ENCODE measurements around the gene C8G.

C8G gene

DNA sequence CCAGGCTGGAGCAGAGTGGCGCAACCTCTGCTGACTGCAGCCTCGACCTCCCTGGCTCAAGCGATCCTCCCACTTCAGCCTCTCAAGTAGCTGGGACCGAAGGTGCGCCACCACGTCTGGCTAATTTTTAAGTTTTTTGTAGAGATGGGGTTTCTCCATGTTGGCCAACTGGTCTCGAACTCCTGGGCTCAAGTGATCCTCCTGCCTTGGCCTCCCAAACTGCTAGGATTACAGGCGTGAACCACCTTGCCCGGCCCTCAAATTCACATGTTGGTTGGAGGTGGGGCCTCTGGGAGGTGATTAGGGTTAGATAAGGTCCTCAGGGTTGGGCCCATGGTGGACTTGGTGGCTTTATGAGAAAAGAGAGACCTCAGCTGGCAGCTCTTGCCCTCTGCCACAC is 17.1 kb downstream of the C8G start:
- Mint-ChIP-seq H3K27me3 (no peaks in the 10 kb centered on the region), H3K27ac (no peak overlapping the region), H3K4me1 (ENCODE audit: low read depth) (peaks cover 32% of the 10 kb centered on the region), H3K4me3 (no peak overlapping the region), H3K36me3 (ENCODE audit: low read depth) (no peaks in the 10 kb centered on the region), H3K9me3 (no peaks in the 10 kb centered on the region)

DNA sequence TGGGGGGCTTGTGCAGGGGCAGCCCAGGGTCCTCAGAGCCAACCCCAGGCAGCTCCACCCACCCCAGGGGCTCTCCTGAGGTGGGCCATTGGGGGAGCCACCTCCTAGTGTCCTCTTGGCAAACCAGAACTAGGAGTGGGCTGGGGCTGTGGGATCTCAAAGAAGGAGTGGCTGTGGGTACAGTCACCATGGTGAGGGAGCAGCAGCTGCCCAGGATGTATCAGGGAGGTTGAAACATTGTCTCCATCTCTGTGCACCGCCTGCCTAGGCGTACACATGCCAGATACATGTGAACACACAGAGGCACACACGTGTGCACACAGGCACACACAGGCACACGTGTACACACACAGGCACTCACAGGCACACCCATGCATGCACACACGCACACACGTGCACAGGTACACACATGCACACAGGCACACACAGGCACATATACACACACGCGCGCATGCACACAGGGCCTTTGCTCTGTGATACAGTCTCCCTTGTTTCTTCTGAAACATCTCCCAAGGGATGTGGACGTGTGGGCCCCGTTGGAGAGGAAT is 17.7 kb downstream of the C8G start:
- no peak overlapping the region for H3K27ac Mint-ChIP-seq
- H3K36me3 Mint-ChIP-seq (ENCODE audit: low read depth), result no peaks in the 10 kb centered on the region
- peaks cover 32% of the 10 kb centered on the region for H3K4me1 Mint-ChIP-seq (ENCODE audit: low read depth)
- no peaks in the 10 kb centered on the region for H3K9me3 Mint-ChIP-seq
- no peak overlapping the region for H3K4me3 Mint-ChIP-seq
- no peaks in the 10 kb centered on the region for H3K27me3 Mint-ChIP-seq

DNA sequence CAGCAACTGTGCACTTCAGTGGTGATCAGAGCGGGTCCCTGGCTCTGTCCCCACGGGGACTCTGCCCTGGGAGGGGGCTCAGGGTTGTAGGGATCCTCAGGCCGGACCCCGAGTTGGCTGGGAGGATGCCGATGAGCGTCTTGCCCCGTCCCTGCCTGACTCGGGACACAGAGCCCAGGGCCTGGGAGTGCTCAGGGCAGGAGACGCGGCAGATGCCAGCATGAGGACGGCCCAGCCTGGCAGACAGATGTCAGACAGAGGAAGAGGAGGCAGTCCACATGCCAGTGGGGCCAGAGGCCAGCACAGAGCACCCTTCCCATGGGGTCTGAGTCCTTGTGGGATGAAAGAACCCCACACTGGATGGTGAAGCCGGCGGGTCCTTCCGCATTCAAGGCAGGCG is 18.3 kb downstream of the C8G start:
- no peaks in the 10 kb centered on the region for H3K36me3 Mint-ChIP-seq (ENCODE audit: low read depth)
- H3K4me1 Mint-ChIP-seq (ENCODE audit: low read depth), result peaks cover 32% of the 10 kb centered on the region
- H3K27me3 Mint-ChIP-seq, result no peaks in the 10 kb centered on the region
- no peaks in the 10 kb centered on the region for H3K9me3 Mint-ChIP-seq
- no peak overlapping the region for H3K27ac Mint-ChIP-seq
- no peak overlapping the region for H3K4me3 Mint-ChIP-seq

DNA sequence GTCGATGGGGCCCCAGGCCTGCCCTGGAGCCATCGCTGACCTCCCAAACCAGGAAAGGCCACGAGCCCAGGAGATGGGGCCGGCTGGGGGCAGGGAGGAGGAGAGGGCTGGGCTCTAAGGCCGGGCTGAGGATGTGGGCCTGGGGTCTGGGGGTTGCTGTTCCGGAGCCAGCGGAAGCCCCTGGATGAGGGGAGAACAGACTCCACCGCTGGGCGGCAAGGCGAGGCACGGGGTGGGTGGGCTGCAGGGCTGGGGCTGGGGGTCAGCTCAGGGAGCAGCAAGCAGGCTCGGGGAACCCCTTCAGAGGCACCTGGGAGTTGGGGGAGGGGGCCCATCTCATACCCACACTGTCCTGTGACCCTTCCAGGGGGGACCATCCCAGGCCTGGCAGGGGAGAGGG is 18.7 kb downstream of the C8G start:
- H3K36me3 Mint-ChIP-seq (ENCODE audit: low read depth), result no peaks in the 10 kb centered on the region
- H3K4me3 Mint-ChIP-seq, result no peak overlapping the region
- H3K4me1 Mint-ChIP-seq (ENCODE audit: low read depth), result peaks cover 32% of the 10 kb centered on the region
- no peaks in the 10 kb centered on the region for H3K9me3 Mint-ChIP-seq
- no peak overlapping the region for H3K27ac Mint-ChIP-seq
- H3K27me3 Mint-ChIP-seq, result no peaks in the 10 kb centered on the region

DNA sequence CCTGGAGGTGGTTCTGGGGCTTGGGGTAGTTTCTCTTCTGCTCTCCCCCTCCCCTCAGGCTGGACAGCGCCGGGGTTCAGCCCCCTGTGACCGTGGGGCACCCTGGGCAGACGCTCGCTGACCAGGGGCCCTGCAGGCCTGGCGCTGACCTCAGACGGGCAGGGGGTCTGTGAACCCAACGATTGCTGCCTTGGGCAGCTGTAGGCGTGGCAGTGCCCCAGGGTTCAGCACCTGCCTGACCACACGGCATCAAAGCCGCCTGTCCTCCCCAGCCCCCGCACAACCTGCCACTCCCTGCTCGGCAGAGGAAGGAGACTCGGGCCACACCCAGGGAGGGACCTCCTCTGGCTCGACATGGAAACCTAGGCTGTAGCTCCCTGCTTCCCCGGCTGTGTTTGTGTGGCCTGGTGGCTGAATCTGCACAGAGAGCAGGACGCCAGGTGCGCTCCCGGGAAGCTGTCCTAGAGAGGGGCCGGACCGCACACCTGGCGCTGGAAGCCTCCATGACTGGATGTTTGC is 19.2 kb downstream of the C8G start:
- no peak overlapping the region for H3K27ac Mint-ChIP-seq
- peaks cover 32% of the 10 kb centered on the region for H3K4me1 Mint-ChIP-seq (ENCODE audit: low read depth)
- H3K9me3 Mint-ChIP-seq, result no peaks in the 10 kb centered on the region
- no peaks in the 10 kb centered on the region for H3K36me3 Mint-ChIP-seq (ENCODE audit: low read depth)
- no peak overlapping the region for H3K4me3 Mint-ChIP-seq
- no peaks in the 10 kb centered on the region for H3K27me3 Mint-ChIP-seq

DNA sequence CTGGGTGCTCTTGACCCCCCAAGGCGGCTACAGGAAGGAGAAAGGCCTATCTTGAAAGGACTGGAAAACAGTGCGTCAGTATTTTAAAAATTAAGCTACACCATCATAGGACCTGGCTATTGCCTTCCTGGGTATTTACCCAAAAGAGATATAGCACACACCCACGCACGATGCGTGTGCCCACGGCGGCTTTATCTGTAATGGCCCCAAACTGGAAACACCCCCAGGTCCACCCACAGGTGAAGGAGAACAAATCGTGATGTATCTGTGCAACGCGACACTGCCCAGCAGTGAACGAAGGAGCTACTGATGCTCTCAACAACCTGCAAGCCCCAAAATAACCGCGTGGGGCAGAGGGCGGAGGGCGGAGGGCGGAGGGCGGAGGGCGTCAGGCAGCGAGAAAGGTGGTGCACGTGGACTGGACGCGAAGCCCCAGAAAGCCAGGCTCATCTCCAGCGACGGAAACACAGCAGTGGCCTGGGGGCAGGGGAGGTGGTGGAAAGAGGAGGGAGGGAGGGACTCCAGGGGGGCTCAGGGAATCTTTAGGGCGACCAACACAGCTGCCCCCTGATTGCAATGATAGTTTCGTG is 19.9 kb downstream of the C8G start:
- Mint-ChIP-seq H3K4me1 (ENCODE audit: low read depth) (peaks cover 32% of the 10 kb centered on the region), H3K27ac (no peak overlapping the region), H3K27me3 (no peaks in the 10 kb centered on the region), H3K9me3 (no peaks in the 10 kb centered on the region), H3K4me3 (no peak overlapping the region), H3K36me3 (ENCODE audit: low read depth) (no peaks in the 10 kb centered on the region)

DNA sequence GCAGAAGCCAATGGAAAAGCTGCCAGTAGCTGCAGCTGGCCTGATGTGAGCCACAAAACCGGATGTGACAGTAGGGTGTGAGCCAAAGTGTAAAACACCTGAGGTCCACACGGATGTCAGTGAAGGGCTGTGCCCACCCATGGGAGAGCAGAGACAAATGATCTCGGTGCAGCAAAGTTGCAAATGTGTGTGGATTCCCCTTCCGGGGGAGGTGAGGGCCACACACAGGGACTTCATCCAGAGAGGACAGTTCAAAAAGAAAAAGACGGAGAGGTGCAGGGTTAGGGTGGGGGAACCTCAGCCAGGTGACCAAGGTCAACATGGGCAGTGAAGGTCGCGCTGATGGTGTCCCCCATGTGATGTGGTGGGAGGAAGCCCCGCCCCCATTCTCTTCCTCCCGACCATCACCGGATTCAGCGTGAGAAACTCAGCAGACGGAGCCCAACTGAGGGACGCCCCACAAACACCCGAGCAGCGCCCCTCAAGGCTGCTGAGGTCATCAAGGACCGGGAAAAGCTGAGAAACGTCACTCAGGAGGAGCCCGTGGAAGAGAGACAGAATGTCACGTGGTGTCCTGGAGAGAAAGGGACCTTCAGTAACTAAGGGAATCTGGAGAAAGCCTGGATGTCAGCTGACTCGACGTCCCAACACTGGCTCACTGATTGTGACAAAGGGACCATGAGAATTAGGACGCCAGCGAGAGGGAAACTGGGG is 20.9 kb downstream of the C8G start:
- no peaks in the 10 kb centered on the region for H3K27me3 Mint-ChIP-seq

DNA sequence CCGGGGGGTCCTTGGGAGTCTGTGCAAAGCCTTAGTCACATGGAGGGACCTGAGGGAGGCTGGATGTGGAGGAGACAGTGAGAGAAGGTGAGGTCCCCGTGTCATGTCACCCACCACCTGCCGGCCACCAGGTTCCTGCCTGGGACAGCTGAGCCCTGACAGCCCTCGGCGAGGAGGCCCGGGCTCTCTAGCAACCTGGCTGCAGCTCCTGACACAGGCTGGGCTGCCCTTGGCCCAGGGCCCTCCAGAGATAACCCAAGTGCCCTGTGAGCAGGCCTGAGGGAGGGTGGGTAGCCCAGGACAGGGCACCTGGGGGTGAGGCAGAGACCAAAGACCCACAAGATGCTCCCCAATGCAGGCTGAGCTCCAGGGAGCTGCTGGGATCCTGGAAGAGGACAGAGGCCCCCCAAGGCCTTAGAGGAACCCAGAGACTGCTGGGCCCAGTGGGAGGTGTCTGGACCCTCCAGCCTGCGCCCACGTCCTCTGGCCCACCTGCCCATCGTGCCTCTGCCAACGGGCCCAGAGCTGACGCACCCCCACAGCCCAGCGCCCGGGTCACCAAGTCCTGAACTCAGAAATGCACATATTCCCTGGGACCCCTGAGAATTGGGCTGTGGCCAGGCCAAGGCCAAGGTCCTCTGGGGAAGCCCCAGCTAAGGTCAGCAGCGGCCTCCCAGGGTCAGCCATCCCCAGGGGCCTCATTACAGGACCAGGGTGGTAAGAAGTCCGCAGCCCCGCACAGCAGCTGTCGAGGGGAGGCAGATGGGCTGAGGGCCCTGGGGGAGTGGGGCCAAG is 23.5 kb downstream of the C8G start:
- Mint-ChIP-seq H3K27me3 (no peaks in the 10 kb centered on the region), H3K4me1 (ENCODE audit: low read depth) (peaks cover 19% of the 10 kb centered on the region), H3K9me3 (no peaks in the 10 kb centered on the region), H3K4me3 (no peak overlapping the region), H3K36me3 (ENCODE audit: low read depth) (no peaks in the 10 kb centered on the region), H3K27ac (no peak overlapping the region)

More for the DNA sequence above, 20.9 kb downstream of the C8G start:
- Mint-ChIP-seq H3K36me3 (ENCODE audit: low read depth) (no peaks in the 10 kb centered on the region), H3K9me3 (no peaks in the 10 kb centered on the region), H3K4me3 (peak overlapping the region; percentile 36), H3K27ac (peak overlapping the region; percentile 72), H3K4me1 (ENCODE audit: low read depth) (peaks cover 25% of the 10 kb centered on the region)

DNA sequence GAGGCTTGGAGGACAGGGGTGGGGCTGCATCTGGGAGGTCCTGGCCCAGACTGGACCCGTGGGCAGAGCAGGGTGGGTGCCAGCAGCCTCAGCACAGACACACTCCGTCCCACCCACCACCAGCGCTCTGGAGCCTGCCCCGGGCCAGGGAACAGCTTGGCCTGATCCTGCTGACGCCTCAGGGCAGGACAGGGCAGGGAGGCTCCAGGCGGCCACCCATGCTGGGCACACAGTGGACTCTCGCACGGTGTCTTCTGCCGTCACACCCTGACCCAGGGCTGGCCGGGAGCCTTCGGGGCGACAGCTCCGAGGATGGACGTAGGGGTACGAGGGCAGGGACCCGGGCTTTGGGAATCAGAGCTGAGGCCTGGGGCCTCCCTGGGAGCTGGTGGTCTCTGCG is 24.1 kb downstream of the C8G start:
- Mint-ChIP-seq H3K4me1 (ENCODE audit: low read depth) (peaks cover 19% of the 10 kb centered on the region), H3K9me3 (no peaks in the 10 kb centered on the region), H3K27me3 (no peaks in the 10 kb centered on the region), H3K36me3 (ENCODE audit: low read depth) (no peaks in the 10 kb centered on the region), H3K27ac (no peak overlapping the region), H3K4me3 (no peak overlapping the region)

DNA sequence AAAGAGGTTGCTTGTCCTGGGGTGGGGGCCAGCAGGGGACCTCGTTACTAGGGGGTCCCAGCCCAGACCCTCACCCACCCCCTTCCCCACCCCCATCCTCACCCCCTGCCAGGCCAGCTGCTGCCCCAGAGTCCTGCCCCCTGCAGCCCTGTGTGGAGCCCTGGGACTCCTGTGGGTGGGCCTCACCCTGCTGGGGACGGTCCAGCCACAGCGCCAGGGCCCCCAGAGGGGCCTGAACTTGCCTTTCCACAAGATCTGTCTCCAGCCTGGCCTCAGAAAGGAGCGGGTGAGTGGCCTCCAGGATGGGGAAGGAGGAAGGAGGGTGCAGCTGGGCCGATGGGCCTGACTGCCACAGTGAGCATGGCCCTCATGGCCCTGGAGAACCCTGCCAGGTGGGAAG is 24.7 kb downstream of the C8G start:
- H3K4me1 Mint-ChIP-seq (ENCODE audit: low read depth), result peaks cover 14% of the 10 kb centered on the region
- no peaks in the 10 kb centered on the region for H3K27me3 Mint-ChIP-seq
- H3K4me3 Mint-ChIP-seq, result no peak overlapping the region
- no peak overlapping the region for H3K27ac Mint-ChIP-seq
- H3K36me3 Mint-ChIP-seq (ENCODE audit: low read depth), result no peaks in the 10 kb centered on the region
- H3K9me3 Mint-ChIP-seq, result no peaks in the 10 kb centered on the region

DNA sequence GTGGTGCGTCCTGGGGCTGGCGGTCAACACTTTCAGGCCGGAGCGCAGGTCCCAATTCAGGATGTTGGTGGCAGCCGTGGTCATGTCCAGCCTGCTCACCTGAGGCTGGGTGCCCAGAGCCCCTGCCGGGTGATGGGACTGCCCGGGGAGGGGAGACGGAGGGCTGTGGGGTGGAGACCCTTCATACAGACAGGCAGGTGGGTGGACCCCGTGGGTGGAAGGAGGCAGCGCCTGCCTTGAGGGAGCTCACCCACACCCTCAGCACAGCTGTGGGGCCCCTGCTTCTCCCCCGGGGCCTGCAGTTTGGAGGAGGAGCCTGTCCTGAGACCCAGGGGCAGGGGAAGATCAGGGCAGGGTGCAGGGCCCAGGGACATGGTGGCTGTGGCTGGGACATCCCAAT is 25.3 kb downstream of the C8G start:
- Mint-ChIP-seq H3K9me3 (no peaks in the 10 kb centered on the region), H3K36me3 (ENCODE audit: low read depth) (no peaks in the 10 kb centered on the region), H3K4me1 (ENCODE audit: low read depth) (peaks cover 17% of the 10 kb centered on the region), H3K4me3 (no peak overlapping the region), H3K27ac (no peak overlapping the region), H3K27me3 (no peaks in the 10 kb centered on the region)

DNA sequence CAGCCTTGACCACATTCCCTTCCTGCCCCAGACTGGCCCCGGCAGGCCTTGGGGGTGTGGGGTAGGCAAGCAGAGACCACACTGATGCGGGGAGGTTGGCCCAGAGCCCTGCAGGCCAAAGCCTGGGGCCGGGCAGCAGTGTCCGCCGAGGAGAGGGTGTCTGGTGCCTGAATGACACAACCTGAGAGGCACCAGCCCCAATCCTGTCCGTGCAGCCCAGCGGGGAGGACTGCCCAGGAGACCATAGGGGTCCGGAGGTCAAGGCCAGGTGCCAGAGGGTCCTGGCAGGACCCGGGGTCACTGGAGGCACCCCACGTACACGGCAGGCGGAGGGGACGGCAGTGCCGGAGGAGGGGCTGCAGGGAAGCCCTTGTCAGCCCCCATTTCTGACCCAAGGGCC is 26.7 kb downstream of the C8G start:
- H3K36me3 Mint-ChIP-seq (ENCODE audit: low read depth), result no peaks in the 10 kb centered on the region
- no peaks in the 10 kb centered on the region for H3K9me3 Mint-ChIP-seq
- no peak overlapping the region for H3K27ac Mint-ChIP-seq
- peaks cover 17% of the 10 kb centered on the region for H3K4me1 Mint-ChIP-seq (ENCODE audit: low read depth)
- H3K27me3 Mint-ChIP-seq, result no peaks in the 10 kb centered on the region
- no peak overlapping the region for H3K4me3 Mint-ChIP-seq

DNA sequence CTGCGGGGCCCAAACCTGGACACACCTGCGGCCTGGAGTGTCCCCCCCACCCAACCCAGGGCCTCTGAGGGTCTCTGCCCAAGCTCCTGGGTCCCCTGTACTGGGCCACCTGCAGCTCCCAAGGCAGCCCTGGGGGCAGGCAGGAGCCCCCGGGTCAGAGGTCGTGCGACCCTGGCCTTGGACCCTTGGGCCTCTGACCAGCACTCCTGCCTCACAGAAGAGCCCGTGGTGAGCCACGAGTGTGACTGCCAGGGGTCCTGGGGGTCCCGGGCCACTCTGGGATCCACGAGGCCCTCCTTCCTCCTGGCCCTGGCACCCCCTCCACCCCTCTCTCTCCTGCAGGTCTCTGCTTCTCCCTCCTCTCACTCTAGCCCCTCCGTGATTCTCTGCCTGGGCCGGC is 27.3 kb downstream of the C8G start:
- Mint-ChIP-seq H3K27ac (no peak overlapping the region), H3K9me3 (no peaks in the 10 kb centered on the region), H3K27me3 (no peaks in the 10 kb centered on the region), H3K4me3 (no peak overlapping the region), H3K36me3 (ENCODE audit: low read depth) (no peaks in the 10 kb centered on the region), H3K4me1 (ENCODE audit: low read depth) (peaks cover 17% of the 10 kb centered on the region)

DNA sequence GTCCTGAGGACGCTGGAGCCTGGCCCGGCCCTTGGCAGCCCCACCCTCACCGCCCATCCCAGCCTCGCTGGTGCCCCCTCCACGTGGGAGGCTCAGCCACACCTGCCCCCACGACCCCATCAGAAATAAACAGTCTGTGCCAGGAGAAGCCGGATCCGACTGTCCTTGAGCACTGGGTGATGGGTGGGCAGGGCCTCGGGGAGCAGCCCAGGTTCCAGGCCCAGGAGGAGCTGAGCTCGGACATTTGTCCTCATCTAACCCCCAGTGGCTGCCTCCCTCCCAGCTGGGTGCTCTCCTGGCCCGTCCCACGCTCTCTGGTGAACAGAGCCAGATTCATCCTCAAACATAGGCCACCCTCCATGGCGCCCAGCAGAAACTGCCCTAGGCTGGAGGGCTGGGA is 27.7 kb downstream of the C8G start:
- Mint-ChIP-seq H3K27ac (no peak overlapping the region), H3K27me3 (no peaks in the 10 kb centered on the region), H3K9me3 (no peaks in the 10 kb centered on the region), H3K36me3 (ENCODE audit: low read depth) (no peaks in the 10 kb centered on the region), H3K4me3 (no peak overlapping the region), H3K4me1 (ENCODE audit: low read depth) (peaks cover 17% of the 10 kb centered on the region)

All from stimulated activated naive CD8-positive, alpha-beta T cell treated with anti-CD3 and anti-CD28 coated beads, Interleukin-15, Interleukin-2, amounts not matched to agents 100 ng/mL and 50 ng/mL, for 24 hours (primary cell).